SK-N-MC (cell line): ENCODE data around the gene C3orf18.

ENCODE experiments used
- EZH2 ChIP-seq: fragments of 200-600 bp; sonication (generic); IDR thresholded peaks from one replicate; pipeline ENCODE4 v1.6.1; 2017; ENCODE audit warnings: antibody characterized with exemption
- FOXP2 ChIP-seq: optimal IDR thresholded peaks from 2 replicates; pipeline ENCODE3; 2011; ENCODE audit warnings: mild to moderate bottlenecking, moderate library complexity; ENCODE audit not compliant: insufficient read depth; ENCODE audit errors: extremely low read length, control extremely low read depth
- POLR2AphosphoS5 ChIP-seq: IDR thresholded peaks from 2 replicates; pipeline ENCODE4 v1.6.1; 2012; ENCODE audit warnings: mild to moderate bottlenecking, low read depth, low read length, borderline replicate concordance

- TF ChIP-seq POLR2AphosphoS5, result no peak
- TF ChIP-seq EZH2, result no peak
- TF ChIP-seq FOXP2, result no peak
These were observed 25.0 kb upstream of the C3orf18 start for GRCh38 chr3:50592568-50592967.
